H1 (cell line): ENCODE measurements around the gene CA9. TPM values are rescaled to one million over a fixed set of nuclear protein-coding genes. Genes with fewer than 3 reads are reported as not detected.

Source experiments
- CTCF ChIA-PET: fragments of 300-600 bp; sonication (Branson Sonifier 250); formaldehyde crosslinking; loops from one replicate; lab custom pipeline; 2021; ENCODE audit not compliant: partially characterized antibody; lab: Charles Lee
- POLR2A ChIA-PET: fragments of 300-600 bp; sonication (Branson Sonifier 250); formaldehyde crosslinking; loops from one replicate; lab custom pipeline; 2021; ENCODE audit warnings: inconsistent platforms; ENCODE audit not compliant: partially characterized antibody; lab: Charles Lee
- DNase-seq, 2 experiments: peaks; one replicate each; pipeline versions ENCODE4 v3.0.0 to v3.0.0-alpha.2; 2010 to 2022; ENCODE audit warnings: low spot score in 2 of 2, low read depth in 1 of 2, mixed read lengths in 1 of 2
- FAIRE-seq: peaks from 2 replicates; lab custom pipeline; 2011; peaks lifted over from hg19 to GRCh38; lab: Jason Lieb, UNC
- H2AFZ ChIP-seq: 2 replicates; pipeline ENCODE4 v1.8.1; 2012; ENCODE audit warnings: low read length, inconsistent platforms
- H2AK5ac ChIP-seq: 2 replicates; pipeline ENCODE4 v1.6.1; 2013; ENCODE audit warnings: low read depth, low read length
- H2BK120ac ChIP-seq: replicated peaks from 2 replicates; pipeline ENCODE3; 2013; ENCODE audit warnings: low read depth, low read length, inconsistent platforms
- H2BK12ac ChIP-seq: 2 replicates; pipeline ENCODE4 v1.6.1; 2013; ENCODE audit warnings: low read depth, low read length
- H2BK15ac ChIP-seq: 2 replicates; pipeline ENCODE4 v1.6.1; 2013; ENCODE audit warnings: low read length
- H2BK20ac ChIP-seq: 2 replicates; pipeline ENCODE4 v1.6.1; 2013; ENCODE audit warnings: low read length
- H2BK5ac ChIP-seq: 2 replicates; pipeline ENCODE4 v1.6.1; 2013; ENCODE audit warnings: low read depth, low read length
- H3K14ac ChIP-seq: 2 replicates; pipeline ENCODE4 v1.6.1; 2013; ENCODE audit warnings: inconsistent platforms; ENCODE audit not compliant: insufficient read length
- H3K18ac ChIP-seq: 2 replicates; pipeline ENCODE4 v1.6.1; 2013; ENCODE audit warnings: low read length; ENCODE audit errors: extremely low read depth
- H3K23ac ChIP-seq: 2 replicates; pipeline ENCODE4 v1.6.1; 2013; ENCODE audit warnings: inconsistent platforms; ENCODE audit not compliant: insufficient read length
- H3K23me2 ChIP-seq: 2 replicates; pipeline ENCODE4 v1.6.1; 2013; ENCODE audit warnings: low read depth, low read length
- H3K27ac ChIP-seq: 2 replicates; pipeline ENCODE4 v1.6.1; 2011; ENCODE audit warnings: low read depth, low read length, inconsistent platforms
- H3K27me3 ChIP-seq, 4 experiments: replicated peaks in 1 of 4; 1 replicate in 1 of 4; 2 replicates in 3 of 4; pipeline versions ENCODE4 v1.6.1 to v1.8.1; 2011 to 2013; ENCODE audit warnings: low read length in 3 of 4, mild to moderate bottlenecking in 3 of 4, inconsistent platforms in 2 of 4, mixed read lengths in 2 of 4, moderate library complexity in 1 of 4; ENCODE audit not compliant: control insufficient read depth in 3 of 4, insufficient read depth in 3 of 4; ENCODE audit errors: extremely low read depth in 1 of 4
- H3K36me3 ChIP-seq, 4 experiments: 2 replicates each; pipeline versions ENCODE4 v1.6.1 to v1.8.1; 2011 to 2013; ENCODE audit warnings: mild to moderate bottlenecking in 4 of 4, low read length in 3 of 4, moderate library complexity in 2 of 4, control low read depth in 1 of 4, inconsistent platforms in 1 of 4; ENCODE audit not compliant: insufficient read depth in 4 of 4, control insufficient read depth in 2 of 4
- H3K4ac ChIP-seq: replicated peaks from 2 replicates; pipeline ENCODE3; 2013; ENCODE audit warnings: low read length, low read depth, mixed read lengths, inconsistent platforms; ENCODE audit not compliant: insufficient read length
- H3K4me1 ChIP-seq, 4 experiments: replicated peaks in 1 of 4; 1 replicate in 1 of 4; 2 replicates in 3 of 4; pipeline versions ENCODE4 v1.6.1 to v1.8.1; 2011 to 2013; ENCODE audit warnings: low read length in 3 of 4, inconsistent platforms in 2 of 4, mixed read lengths in 1 of 4; ENCODE audit not compliant: insufficient read depth in 4 of 4, control insufficient read depth in 3 of 4
- H3K4me2 ChIP-seq, 2 experiments: 2 replicates each; pipeline versions ENCODE4 v1.6.1 to v1.8.1; 2011 to 2013; ENCODE audit warnings: low read depth in 2 of 2, low read length in 2 of 2, control low read depth in 1 of 2, inconsistent platforms in 1 of 2, mild to moderate bottlenecking in 1 of 2; ENCODE audit not compliant: insufficient read depth in 1 of 2
- H3K4me3 ChIP-seq, 4 experiments: fragments of 200-600, 300-600 bp in 1 of 4; sonication (generic), shearing (Covaris generic), sonication (Bioruptor Twin) in 1 of 4; 2 replicates each; pipeline versions ENCODE4 v1.5.1 to v1.8.1; 2011 to 2016; ENCODE audit warnings: low read length in 4 of 4, low read depth in 3 of 4, control low read depth in 2 of 4, inconsistent platforms in 2 of 4, mild to moderate bottlenecking in 2 of 4, mixed read lengths in 1 of 4, moderate library complexity in 1 of 4; ENCODE audit not compliant: insufficient read depth in 2 of 4; ENCODE audit errors: extremely low read depth in 1 of 4
- H3K56ac ChIP-seq: replicated peaks from 2 replicates; pipeline ENCODE3; 2013; ENCODE audit warnings: low read depth, mild to moderate bottlenecking, mixed read lengths, low read length, inconsistent platforms; ENCODE audit not compliant: insufficient read length
- H3K79me1 ChIP-seq: 2 replicates; pipeline ENCODE4 v1.6.1; 2013; ENCODE audit warnings: low read depth, low read length, control low read depth
- H3K79me2 ChIP-seq, 2 experiments: 2 replicates each; pipeline versions ENCODE4 v1.6.1 to v1.8.1; 2012 to 2013; ENCODE audit warnings: low read length in 2 of 2, mild to moderate bottlenecking in 2 of 2, inconsistent platforms in 1 of 2; ENCODE audit not compliant: insufficient read depth in 2 of 2, control insufficient read depth in 1 of 2
- H3K9ac ChIP-seq, 4 experiments: replicated peaks in 1 of 4; 1 replicate in 1 of 4; 2 replicates in 3 of 4; pipeline versions ENCODE4 v1.6.1 to v1.8.1; 2011 to 2013; ENCODE audit warnings: low read depth in 3 of 4, low read length in 3 of 4, control low read depth in 2 of 4, mild to moderate bottlenecking in 2 of 4, moderate library complexity in 2 of 4, inconsistent platforms in 1 of 4; ENCODE audit errors: extremely low read depth in 1 of 4
- H3K9me3 ChIP-seq, 2 experiments: 2 replicates each; pipeline versions ENCODE4 v1.6.1 to v1.8.1; 2012 to 2013; ENCODE audit warnings: mild to moderate bottlenecking in 2 of 2, moderate library complexity in 2 of 2, control low read depth in 1 of 2, inconsistent platforms in 1 of 2, low read depth in 1 of 2, low read length in 1 of 2, mixed read lengths in 1 of 2; ENCODE audit not compliant: insufficient read depth in 2 of 2
- H4K20me1 ChIP-seq, 2 experiments: replicated peaks in 1 of 2; 2 replicates each; pipeline versions ENCODE3 to v1.8.1; 2011 to 2013; ENCODE audit warnings: inconsistent platforms in 2 of 2, low read length in 2 of 2, mild to moderate bottlenecking in 1 of 2; ENCODE audit not compliant: insufficient read depth in 2 of 2, control insufficient read depth in 1 of 2
- H4K5ac ChIP-seq: 2 replicates; pipeline ENCODE4 v1.6.1; 2013; ENCODE audit warnings: low read length, low read depth, mixed read lengths, inconsistent platforms; ENCODE audit not compliant: insufficient read length
- H4K8ac ChIP-seq: 2 replicates; pipeline ENCODE4 v1.8.0; 2013; ENCODE audit warnings: mild to moderate bottlenecking, moderate library complexity, low read length, inconsistent platforms; ENCODE audit not compliant: insufficient read depth; ENCODE audit errors: extremely low read depth
- H4K91ac ChIP-seq: replicated peaks from 2 replicates; pipeline ENCODE3; 2013; ENCODE audit warnings: low read length, mixed read lengths, inconsistent platforms; ENCODE audit not compliant: insufficient read length
- CTCF ChIP-seq, 3 experiments: IDR thresholded peaks; 1 replicate in 2 of 3; 2 replicates in 1 of 3; pipeline versions ENCODE4 v1.5.1 to v1.6.1; 2011; ENCODE audit warnings: low read length in 3 of 3, mild to moderate bottlenecking in 3 of 3, inconsistent platforms in 2 of 3, low read depth in 1 of 3, moderate library complexity in 1 of 3; ENCODE audit not compliant: insufficient read depth in 1 of 3; ENCODE audit errors: control extremely low read depth in 1 of 3
- EGR1 ChIP-seq: IDR thresholded peaks from 2 replicates; pipeline ENCODE4 v1.6.1; 2011; ENCODE audit warnings: low read depth, low read length, borderline replicate concordance
- HDAC2 ChIP-seq, 2 experiments: fragments of 300-600 bp in 1 of 2; sonication (generic) in 1 of 2; IDR thresholded peaks; 2 replicates each; pipeline ENCODE4 v1.6.1; 2011 to 2012; ENCODE audit warnings: low read depth in 2 of 2, low read length in 2 of 2, mild to moderate bottlenecking in 2 of 2, moderate library complexity in 2 of 2, borderline replicate concordance in 1 of 2, inconsistent platforms in 1 of 2
- KDM4A ChIP-seq: IDR thresholded peaks from one replicate; pipeline ENCODE4 v1.7.1; 2012; ENCODE audit warnings: low read depth, mild to moderate bottlenecking, moderate library complexity, low read length, inconsistent platforms; ENCODE audit not compliant: severe bottlenecking
- NRF1 ChIP-seq: IDR thresholded peaks from 2 replicates; pipeline ENCODE4 v1.6.1; 2011; ENCODE audit warnings: mild to moderate bottlenecking, low read depth, low read length, improper control_type of control experiment
- RBBP5 ChIP-seq: IDR thresholded peaks from 2 replicates; pipeline ENCODE4 v1.7.1; 2012; ENCODE audit warnings: low read depth, mild to moderate bottlenecking, inconsistent platforms, low read length, moderate library complexity, borderline replicate concordance
- SP1 ChIP-seq: IDR thresholded peaks from 2 replicates; pipeline ENCODE4 v1.6.1; 2011; ENCODE audit warnings: low read depth, low read length
- WGBS, 2 experiments: shearing (Covaris generic) in 1 of 2; methylation state at CpG; one replicate each; pipeline versions ENCODE4 v1.1.6 to v1.1.7; 2013 to 2015; ENCODE audit warnings: low lambda C conversion rate in 2 of 2, mixed read lengths in 2 of 2, inconsistent platforms in 1 of 2, low coverage in 1 of 2, missing lambda C conversion rate in 1 of 2; ENCODE audit not compliant: insufficient replicate concordance in 2 of 2, insufficient coverage in 1 of 2, insufficient read length in 1 of 2; ENCODE audit errors: extremely low coverage in 1 of 2, missing lambda C conversion rate in 1 of 2; 5-methylcytosine and 5-hydroxymethylcytosine counted together
- polyA plus RNA-seq, 7 experiments: library from polyadenylated mRNA; depleted of rRNA in 3 of 7; stranded (reverse) in 5 of 7; unstranded in 2 of 7; fragments of >200 nt in 5 of 7; fragments of 200-250 nt in 2 of 7; gene quantifications; 1 replicate in 5 of 7; 2 replicates in 1 of 7; 4 replicates in 1 of 7; pipeline versions ENCODE4 v1.2.1 to v1.2.3, GENCODE V29; 2011 to 2013; ENCODE audit warnings: missing spikeins in 2 of 7, mixed read lengths in 2 of 7
- total RNA-seq: library from RNA; stranded (reverse); fragmentation: NEBNext Ultra II Directional; extraction: Animal tissue kit (Norgen Biotek cat#: 25700); gene quantifications from 2 replicates; pipeline ENCODE4 v1.2.1, GENCODE V29; 2021

Gene CA9
- total and polyA plus RNA-seq, 2 of the 8 experiments (the other 6 are each of a cell fraction or from before 2014, with no cell fraction given): 1.3 to 1.8 TPM

DNA sequence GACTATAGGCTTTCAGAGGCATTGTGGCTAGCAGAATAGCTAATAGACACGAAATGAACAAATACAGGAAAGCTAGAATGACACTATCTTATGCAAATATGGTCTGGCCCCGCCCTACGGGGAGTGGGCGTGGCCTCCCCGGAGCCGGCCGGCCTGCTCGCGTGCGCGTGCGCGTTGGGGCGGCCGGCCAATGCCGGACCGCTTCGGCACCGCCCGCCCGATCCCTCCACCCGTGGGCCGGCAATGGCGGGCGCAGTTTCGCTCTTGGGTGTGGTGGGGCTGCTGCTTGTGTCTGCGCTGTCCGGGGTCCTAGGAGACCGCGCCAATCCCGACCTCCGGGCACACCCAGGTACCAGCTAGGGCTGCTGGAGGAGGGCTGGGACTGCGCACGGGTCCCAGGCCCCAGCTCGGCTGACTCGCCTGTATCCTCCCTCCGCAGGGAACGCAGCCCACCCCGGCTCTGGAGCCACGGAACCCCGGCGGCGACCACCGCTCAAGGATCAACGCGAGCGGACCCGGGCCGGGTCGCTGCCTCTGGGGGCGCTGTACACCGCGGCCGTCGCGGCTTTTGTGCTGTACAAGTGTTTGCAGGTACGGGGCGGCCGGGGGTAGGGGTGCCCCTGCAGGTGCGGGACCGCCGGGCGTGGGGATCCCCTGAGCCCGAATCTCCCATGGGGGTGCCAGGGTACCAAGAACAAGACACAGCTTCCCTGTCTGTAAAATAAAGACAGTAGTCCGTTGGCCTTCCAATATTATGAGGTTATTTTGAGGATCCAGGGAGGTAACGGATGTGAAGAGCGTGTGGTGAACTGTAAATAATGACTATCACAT lies 15.4 kb upstream of the CA9 start, which contains the start of gene CCDC107:
Gene CCDC107, plus strand, starts transcription at position 156 of the 831 bp plus-strand sequence. Its CDS starts 88 bp downstream, at position 244.
- H3K27ac ChIP-seq: peak within 1 kb of the TSS; percentile 99
- peaks cover 0 to 7% (median 0%) of the 10 kb centered on the region in 4 experiments; a peak in 1 of 7 replicates for H3K27me3 ChIP-seq
- peak within 1 kb of the TSS; percentile 77 to 92 for H3K4me2 ChIP-seq
- ChIA-PET CTCF (interaction anchor here (0.9 to 15.9 kb wide), 22 partner anchors 8 to 248 kb away, joined by 3 to 347 read pairs (median 6); partner anchors contain the start of genes CA9, CREB3, HRCT1 and SIT1), POLR2A (interaction anchor here (0.8 to 7.9 kb wide), 22 partner anchors 9 to 586 kb away, joined by 3 to 84 read pairs (median 4); partner anchors contain the start of genes CA9, CREB3, STOML2 and TLN1)
- 2% methylated on average over 52 of the region's 67 CpGs; no CpG with 5 or more reads in 1 of the 2 experiments for whole genome bisulfite sequencing, 2 experiments
- H3K79me2 ChIP-seq: no peaks in the 10 kb centered on the region
- H3K79me1 ChIP-seq: peaks cover 2% of the 10 kb centered on the region; the same call in 1 of the 2 replicates
- H3K9me3 ChIP-seq: no peaks in the 10 kb centered on the region
- H3K4me1 ChIP-seq: peaks cover 0 to 2% (median 0%) of the 10 kb centered on the region in 4 experiments; a peak in 4 of 7 replicates
- no peak within 1 kb of the TSS for H3K14ac ChIP-seq
- H4K20me1 ChIP-seq: peaks cover 2 to 6% of the 10 kb centered on the region in 2 experiments
- H3K4ac ChIP-seq: peak within 1 kb of the TSS; percentile 57
- DNase-seq (peak in 1 of 2 experiments; percentile 90), FAIRE-seq (no peak)
- H3K23me2 ChIP-seq: peaks cover 10% of the 10 kb centered on the region
- H3K23ac ChIP-seq: no peak within 1 kb of the TSS
- H3K18ac ChIP-seq: peak within 1 kb of the TSS; percentile 97
- H4K8ac ChIP-seq: peak within 1 kb of the TSS; percentile 96
- H4K5ac ChIP-seq: peak within 1 kb of the TSS; percentile 96
- peak within 1 kb of the TSS; percentile 23 for H2BK12ac ChIP-seq
- H3K56ac ChIP-seq: peak within 1 kb of the TSS; percentile 92
- no peak within 1 kb of the TSS for H2AK5ac ChIP-seq
- H2AFZ ChIP-seq: peak within 1 kb of the TSS; percentile 96
- peaks cover 6 to 27% (median 13%) of the 10 kb centered on the region in 4 experiments for H3K36me3 ChIP-seq
- H2BK5ac ChIP-seq: peak within 1 kb of the TSS; percentile 94; the same call in 1 of the 2 replicates
- no peak within 1 kb of the TSS for H2BK120ac ChIP-seq
- H2BK15ac ChIP-seq: peak within 1 kb of the TSS; percentile 10
- peak within 1 kb of the TSS; percentile 70 to 92 (median 86) for H3K4me3 ChIP-seq
- H2BK20ac ChIP-seq: no peak within 1 kb of the TSS
- H4K91ac ChIP-seq: peak within 1 kb of the TSS; percentile 77
- H3K9ac ChIP-seq: peak within 1 kb of the TSS; percentile 65 to 90 (median 82)
- peak in 1 of 2 experiments; percentile 68; a peak in 2 of 4 replicates for TF ChIP-seq HDAC2 (IDR thresholded peaks at IDR 0.05; ENCODE audit: borderline replicate concordance in 1 of 2, low read depth in 2 of 2, low read length in 2 of 2)
- TF ChIP-seq EGR1: no peak
- peak; percentile 73 for TF ChIP-seq NRF1
- TF ChIP-seq CTCF (IDR thresholded peaks at IDR 0.05; ENCODE audit: control extremely low read depth in 1 of 3, insufficient read depth in 1 of 3, low read depth in 1 of 3, low read length in 3 of 3): peak; percentile 64 to 71 (median 64)
- peak; percentile 66 for TF ChIP-seq KDM4A
- 0 out of 2 replicates have a peak, but pooled peaks have one; percentile 84 for TF ChIP-seq RBBP5
- TF ChIP-seq SP1: 0 out of 2 replicates have a peak, but pooled peaks have one; percentile 41
